GM18870 (cell line): ENCODE measurements around the gene BCL3.

Source experiments
- ATAC-seq: cut with Tn5 transposase; IDR thresholded peaks from one replicate; pipeline ENCODE4 v1.9.1; 2021; ENCODE audit warnings: moderate library complexity; ENCODE audit not compliant: unreplicated experiment

The BCL3 gene

GRCh38 chr19:44785271-44785670, 36.8 kb downstream of the BCL3 start:
- no peak for ATAC-seq

DNA sequence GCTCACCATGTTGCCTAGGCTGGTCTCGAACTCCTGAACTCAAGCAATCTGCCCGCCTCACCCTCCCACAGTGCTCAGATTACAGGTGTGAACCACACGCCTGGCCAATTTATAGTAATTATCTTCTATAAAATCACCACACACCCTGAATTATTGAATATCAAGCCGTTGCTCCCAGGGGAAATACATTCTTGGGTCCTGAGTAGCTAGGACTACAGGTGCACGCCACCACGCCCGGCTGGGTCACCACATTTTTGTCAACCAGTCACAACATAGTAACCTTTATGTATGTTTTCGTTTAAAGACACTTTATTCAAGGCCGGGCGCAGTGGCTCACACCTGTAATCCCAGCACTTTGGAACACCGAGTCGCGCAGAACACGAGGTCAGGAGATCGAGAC, 37.5 kb downstream of the BCL3 start:
- no peak for ATAC-seq

DNA sequence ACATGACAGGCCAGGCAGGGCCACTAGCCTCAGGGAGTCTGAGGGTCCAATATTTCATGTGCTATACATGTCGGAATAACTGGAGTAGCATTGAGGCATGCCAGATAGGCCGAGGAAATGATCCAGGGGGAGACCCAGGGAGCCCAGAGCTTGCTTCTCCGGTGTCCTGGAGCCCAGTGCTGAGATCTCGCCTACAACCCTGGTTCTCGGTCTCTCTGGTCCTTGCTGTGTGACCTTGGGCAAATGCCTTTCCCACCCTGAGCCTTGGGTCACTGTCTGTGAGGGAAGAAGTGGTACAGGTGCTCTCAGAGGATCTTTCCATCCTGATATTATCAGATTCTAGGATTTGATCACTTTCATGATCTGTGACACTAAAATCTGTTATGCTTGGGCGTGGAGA, 40.5 kb downstream of the BCL3 start:
- ATAC-seq, result no peak

DNA sequence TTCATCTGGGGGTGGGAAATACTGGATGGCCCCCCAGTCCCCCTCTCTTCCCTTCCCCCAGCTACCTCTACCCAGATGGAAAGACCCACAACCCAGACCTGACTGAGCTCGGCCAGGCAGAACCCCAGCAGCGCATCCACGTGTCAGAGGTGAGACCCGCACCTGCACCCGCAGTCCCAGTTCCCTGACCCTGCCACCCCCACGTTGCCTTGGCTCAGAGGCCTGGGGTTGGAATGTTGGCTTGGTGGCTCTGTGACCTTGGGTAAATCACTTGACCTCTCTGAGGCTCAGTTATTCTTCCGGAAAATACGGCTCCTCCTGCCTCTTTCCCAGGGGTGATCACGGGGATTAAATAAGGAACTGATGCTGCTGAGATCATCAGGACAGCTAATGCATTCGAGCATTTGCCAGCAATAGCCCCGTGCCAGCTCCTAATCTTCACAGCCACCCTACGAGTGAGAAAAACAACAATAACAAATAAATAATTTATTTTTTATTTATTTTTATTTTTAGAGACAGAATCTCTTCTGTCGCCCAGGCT, 41.5 kb downstream of the BCL3 start:
- no peak for ATAC-seq

- ATAC-seq, result no peak
Observed at GRCh38 chr19:44792281-44792680, 43.8 kb downstream of the BCL3 start.

GRCh38 chr19:44794610-44795009, 46.1 kb downstream of the BCL3 start:
- no peak for ATAC-seq

GRCh38 chr19:44795398-44795987, 47.0 kb downstream of the BCL3 start:
- ATAC-seq, result no peak

DNA sequence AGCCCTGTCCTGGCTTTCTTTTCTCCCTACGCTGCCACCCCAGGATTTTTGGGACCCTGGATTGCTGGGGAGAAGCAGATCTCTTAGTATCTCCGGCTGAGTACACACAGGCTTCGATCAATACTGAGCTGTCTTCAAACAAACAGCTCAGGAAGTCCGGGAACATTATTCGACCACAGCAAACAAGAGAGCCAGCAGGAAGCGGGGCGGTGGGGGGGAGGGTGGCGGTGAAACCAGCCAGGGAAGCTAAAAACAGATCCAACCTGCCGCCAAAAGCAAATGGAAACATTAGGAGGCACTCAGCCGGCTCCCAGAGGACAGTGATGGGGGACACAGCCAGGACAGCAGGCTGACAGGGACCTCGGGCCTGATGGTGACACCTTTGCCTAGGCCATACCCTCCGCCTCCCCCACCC, 48.2 kb downstream of the BCL3 start:
- no peak for ATAC-seq

GRCh38 chr19:44799627-44800346, 51.3 kb downstream of the BCL3 start:
- no peak for ATAC-seq

GRCh38 chr19:44800461-44800860, 52.0 kb downstream of the BCL3 start:
- ATAC-seq, result no peak

GRCh38 chr19:44803442-44804428, 55.2 kb downstream of the BCL3 start:
- no peak for ATAC-seq

- no peak for ATAC-seq
Observed at GRCh38 chr19:44806291-44806690, 57.8 kb downstream of the BCL3 start.

GRCh38 chr19:44807162-44807561, 58.7 kb downstream of the BCL3 start:
- ATAC-seq, result no peak

- no peak for ATAC-seq
Observed at GRCh38 chr19:44807652-44808462, 59.3 kb downstream of the BCL3 start.

DNA sequence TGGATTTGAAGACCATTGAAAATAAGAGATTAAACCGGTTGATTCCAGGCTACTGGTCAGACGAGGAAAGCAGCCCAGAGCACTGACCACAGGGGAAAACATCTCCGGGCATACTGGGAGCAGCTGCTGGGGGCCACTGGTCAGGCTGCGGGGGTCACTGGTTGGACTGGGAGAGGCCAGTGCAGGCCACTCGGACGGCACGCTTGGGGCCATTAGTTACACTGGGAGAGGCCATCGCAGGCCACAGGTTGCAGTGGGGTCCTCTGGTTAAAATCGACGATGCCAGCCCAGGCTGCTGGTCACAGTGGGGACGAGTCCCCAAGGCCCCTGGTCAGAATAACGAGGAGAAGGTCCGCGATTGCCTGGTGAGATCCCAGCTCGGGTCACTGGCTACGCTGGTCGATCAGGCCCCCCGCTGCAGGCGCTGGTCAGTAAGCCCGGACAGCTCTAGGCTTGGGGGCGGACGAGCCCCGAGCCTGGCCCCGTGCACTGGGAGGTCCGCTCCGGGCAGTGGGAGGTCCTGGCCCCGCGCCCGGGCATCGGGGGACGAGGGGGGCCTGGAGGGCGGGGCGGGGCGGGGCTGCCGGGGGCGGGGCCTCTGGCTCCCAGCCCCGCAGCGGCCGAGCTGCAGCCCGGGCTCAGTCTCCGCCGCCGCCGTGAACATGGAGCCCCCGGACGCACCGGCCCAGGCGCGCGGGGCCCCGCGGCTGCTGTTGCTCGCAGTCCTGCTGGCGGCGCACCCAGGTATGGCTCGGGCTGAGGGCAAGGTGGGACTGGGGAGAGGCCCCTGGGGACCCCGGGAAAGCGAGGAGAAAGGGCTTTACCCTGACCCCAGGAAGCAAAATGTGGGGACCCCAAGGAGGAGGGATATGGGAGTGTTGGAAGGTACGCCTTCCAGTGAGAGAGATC, 60.2 kb downstream of the BCL3 start, which contains the start of gene BCAM:
Gene BCAM, plus strand, starts transcription at position 641 of the 909 bp plus-strand sequence. Its CDS starts 22 bp downstream, at position 663.
- no peak for ATAC-seq
